Astrocyte of the hippocampus (primary cell): ENCODE results near the gene SLC6A5.

Experiments
- DNase-seq: peaks from one replicate; pipeline ENCODE4 v3.0.0; 2011; ENCODE audit warnings: low read depth, low spot score

The SLC6A5 gene

DNA sequence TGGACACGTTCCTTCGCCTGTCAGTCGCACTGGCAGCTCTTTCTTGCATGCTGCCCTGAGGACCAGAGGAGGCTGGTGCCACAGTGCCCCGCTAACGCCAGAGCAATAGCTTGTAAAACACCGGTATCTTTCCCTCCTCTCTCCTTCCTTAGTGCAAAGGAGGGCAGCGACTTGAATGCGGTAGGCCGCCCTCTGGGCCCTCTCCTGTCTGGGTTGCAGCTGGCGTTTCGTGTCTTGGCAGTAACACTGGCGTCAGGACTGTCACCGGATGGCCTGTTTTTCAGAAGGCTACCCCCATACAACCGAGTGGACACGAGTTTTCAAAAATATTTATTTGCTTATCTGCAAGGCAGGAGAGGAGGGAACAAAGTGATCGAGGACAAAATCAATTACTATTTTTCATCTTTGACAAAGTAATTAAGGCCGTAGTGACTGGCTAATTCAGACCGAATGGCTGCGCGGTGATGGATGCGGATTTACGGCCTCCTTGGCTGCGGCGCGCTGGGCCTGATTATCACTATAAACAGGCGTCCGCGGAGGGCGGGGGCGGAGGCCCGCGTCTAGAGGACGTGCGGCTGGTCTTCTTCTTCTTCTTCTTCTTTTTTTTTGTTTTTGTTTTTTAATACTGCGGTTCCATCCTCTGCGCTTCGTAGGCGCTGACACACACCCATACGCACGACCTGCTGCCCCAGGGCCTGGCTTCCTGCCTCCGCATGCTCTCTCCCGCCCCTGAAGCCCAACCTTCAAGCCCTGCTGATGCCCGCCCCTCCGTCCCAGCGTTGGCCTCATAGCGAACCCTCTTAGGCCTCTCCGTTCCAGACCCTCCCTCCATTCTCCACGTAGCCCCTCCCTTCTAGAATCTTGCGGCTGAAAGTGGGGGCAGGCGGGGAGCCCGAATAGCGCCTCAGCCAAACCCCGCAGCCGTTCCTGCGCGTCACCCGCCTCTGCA is 2.9 kb upstream of the SLC6A5 start:
- no peak for DNase-seq

DNA sequence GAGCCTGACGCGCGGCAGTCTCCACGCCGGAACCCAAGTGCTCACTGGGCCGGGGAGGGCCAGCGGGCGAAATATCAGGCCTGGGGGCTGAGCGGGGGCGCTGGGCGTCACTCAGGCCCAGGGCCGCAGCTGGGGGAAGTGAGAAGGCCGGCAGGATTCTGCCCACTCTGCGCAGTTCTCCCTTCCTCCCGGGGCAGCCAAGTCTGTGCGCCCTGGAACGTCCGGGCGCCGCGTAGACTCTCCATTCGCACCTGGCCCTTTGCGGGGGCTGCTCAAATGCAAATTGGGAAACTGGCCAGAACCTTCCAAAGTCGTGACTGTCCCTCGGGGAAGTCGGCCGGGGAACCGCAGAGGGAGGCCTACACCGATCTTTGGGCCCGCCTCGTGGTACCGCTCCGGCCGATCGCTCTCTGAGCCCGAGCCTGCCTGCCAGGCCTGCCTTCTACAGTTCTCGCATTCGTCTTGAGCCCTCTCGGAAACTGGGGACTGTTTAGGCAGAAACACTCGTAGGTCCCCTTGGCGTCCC is 2.2 kb upstream of the SLC6A5 start:
- DNase-seq, result no peak

DNA sequence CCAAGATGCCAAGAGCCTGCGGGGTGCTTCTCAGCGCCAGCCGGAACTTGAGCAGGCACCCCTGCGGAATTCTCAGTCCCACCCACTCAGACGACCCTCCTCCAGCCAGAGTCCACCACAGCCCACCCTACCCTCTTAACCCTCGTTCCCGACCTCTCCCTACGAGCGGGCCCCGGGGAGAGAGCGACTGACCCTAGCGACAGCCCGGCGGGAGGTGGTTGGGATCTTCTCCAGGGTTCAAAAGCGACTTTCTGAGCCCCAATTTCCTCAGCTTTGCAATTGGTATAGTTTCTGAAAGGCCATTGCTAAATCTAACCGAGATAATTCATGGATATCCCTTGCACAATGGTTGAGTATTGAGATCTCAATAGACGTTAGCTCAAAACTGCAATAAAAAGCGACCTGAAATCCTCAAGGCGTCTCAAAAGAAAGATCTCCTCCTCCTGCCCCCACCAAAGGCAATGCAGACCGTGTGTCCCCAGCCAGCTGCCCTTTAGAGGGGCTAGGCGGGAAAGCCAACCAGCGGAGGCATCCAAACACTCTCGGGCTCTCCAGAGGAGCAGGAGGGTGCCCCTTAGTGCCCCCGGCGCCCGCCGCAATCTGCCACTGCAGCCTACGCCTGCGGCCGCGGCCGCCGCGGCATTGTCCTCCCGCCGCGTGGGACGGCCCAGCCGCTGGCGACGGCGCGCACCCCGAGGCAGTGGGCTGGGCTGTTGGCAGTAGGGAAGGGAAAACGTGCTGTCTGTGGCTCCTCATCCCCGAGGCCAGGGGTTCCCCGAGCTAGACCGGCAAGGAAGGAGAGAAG is 1.5 kb upstream of the SLC6A5 start:
- DNase-seq, result no peak

DNA sequence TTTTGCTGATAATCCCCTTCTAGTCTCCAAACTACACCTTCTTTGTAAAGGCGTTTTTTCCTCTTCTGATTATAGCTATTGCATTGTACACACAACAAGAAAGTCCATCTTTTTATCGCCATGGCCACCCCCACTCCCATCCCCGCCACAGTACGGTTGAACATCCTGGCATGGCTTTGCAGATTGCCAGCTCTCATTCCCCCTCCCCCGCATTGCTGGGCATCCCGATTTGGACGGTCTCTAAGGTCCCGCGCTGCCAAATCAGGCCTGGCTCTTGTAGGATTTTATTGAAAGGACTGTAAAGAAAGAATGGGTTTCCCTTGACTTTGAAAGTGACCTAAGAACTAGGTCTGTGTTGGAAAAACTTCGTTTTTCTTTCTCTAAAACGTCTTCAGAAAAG is 916 bp upstream of the SLC6A5 start:
- DNase-seq, result no peak

DNA sequence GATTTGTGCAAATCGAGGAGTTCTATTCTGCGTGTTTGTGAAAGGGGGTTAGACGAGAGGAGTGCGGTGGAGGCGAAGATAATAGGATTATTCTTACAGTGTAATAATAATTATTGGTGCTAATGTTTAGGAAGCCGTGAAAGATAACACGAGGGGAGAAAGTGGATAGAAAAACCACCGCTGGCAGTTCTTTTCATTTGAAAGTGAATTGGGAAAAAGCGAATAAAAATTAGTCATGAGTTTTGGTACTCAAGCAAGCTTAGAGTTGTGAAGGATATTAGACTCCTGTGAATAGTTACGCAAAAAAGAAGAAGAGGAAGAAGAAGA is 575 bp downstream of the SLC6A5 start:
- DNase-seq, result no peak

DNA sequence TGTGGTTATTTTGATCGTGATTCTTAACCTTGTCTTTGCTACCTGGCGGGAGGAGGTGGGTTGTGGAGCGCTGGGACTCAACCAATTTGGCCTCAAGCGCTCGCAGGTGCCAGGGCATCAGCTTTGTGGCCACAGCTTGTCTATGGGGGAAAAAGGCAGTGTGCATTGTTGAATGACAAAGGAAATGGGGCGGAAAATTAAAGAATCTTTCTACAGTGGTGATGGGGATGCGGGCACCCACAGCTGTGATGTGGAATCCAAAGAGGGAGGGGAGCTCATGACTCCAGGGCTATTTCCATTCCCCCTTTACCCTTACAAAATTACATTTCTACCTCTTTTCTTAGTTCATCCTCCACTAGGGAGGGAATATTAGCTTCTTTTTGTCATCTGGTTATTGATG is 1.1 kb downstream of the SLC6A5 start:
- no peak for DNase-seq

DNA sequence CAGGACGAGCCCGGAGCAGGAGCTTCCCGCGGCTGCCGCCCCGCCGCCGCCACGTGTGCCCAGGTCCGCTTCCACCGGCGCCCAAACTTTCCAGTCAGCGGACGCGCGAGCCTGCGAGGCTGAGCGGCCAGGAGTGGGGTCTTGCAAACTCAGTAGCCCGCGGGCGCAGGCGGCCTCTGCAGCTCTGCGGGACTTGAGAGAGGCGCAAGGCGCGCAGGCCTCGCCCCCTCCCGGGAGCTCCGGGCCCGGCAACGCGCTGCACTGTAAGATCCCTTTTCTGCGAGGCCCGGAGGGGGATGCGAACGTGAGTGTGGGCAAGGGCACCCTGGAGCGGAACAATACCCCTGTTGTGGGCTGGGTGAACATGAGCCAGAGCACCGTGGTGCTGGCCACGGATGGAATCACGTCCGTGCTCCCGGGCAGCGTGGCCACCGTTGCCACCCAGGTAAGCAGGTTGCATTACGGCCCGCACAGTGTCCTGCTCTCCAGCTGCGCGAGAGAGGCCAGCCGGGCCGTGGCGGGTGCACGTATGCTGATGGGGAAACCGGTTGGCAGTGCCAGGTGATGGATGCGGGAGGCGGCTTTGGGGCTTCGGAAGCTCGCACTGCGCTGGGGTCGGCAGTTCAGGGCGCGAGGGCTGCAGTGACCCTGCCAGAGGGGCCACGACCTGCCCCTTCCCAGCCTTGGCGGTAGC is 2.0 kb downstream of the SLC6A5 start:
- DNase-seq, result no peak

DNA sequence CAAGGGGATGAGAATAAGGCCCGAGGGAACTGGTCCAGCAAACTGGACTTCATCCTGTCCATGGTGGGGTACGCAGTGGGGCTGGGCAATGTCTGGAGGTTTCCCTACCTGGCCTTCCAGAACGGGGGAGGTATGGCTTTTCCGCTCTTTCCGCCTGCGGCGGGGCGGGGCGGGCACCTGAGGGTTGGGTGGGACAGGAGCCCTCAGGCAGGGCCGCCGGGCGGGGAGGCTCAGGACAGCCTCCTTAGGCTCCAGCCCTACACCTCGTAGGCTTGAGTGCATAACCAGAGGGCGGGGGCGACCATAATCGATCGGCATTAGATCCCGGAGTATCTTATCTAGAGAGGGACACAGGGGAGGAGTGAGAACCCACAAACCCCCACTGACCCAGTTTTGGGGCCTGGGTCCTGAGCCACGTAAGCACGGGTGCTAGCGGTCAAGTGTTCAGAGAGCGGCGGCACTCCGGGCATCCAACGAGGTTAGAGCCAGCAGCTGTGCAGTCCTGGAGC is 4.9 kb downstream of the SLC6A5 start:
- DNase-seq, result no peak

DNA sequence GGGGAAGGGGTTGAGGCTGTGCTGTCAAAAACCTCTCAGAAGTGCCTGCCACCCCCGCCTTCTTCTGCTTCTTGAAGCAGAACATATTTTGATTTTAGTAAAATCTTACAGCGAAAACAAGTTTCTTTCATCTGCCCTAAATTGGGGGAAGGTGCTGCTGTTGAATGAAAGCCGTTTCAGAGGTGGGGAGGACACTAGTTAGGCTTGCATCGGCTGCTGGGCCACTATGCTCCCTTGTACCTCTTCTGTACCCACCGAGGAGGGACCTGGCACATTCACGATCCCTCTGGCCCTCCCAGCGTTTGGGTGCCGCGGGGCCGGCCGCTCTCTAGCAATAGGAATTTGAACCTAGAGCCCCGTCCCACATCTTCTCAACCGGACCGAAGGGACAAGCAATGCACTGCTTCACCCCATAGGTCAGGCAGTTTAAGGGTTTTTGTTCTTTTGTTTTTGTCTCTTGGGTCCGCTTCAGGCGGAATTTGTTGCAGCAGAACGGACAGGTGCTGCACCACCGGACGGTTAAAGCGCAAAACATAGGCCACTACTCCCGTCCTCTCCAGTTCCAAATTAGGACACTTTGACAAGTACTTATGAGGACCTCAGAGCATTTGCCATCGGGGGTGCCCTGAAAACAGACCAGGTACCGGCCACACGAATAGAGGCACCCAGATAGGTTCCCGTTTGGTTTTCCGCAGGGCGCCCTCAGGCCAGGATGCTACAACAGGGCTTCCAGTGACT is 5.6 kb downstream of the SLC6A5 start:
- no peak for DNase-seq

DNA sequence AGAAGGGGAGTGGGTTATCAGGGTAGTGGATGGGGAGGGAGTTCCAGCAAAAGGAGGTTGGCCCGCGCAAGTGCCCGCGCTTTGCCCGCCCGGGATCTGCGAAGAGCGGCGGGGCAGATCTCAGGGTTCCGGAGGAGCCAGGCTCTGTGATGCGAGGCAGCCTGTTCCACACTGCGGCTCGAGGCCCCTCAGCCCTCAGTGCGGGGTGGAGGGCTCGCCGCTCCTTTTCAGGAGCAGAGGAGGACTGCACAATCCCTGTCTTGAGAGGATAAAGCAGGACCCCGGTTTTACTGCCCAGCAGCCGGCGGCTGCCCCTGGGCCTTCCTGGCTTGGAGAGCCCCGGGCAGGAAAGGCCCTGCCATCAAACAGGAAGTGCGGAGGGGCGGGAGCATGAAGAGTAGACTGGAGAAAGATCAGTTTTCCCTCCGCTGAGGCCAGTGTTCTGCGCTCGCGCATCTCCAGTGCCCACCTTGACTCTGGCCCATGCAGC is 6.2 kb downstream of the SLC6A5 start:
- no peak for DNase-seq

DNA sequence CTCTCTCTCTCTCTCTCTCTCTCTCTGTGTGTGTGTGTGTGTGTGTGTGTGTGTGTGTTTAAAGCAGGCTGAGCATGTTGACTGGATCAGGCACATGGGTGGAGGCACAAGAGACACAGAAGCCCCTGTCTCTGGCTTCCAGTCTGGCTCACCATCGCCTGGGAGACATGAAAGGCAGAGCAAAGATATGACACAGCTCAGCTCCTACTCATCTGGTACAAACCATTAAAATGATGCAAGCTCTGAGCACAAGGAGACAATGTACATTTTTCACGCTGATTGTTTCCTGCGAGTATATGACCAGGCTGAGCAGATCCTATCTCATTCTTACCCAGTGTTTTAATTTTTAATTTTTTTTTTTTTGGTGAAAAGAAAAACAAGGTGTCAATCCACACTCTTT is 9.5 kb downstream of the SLC6A5 start:
- no peak for DNase-seq

DNA sequence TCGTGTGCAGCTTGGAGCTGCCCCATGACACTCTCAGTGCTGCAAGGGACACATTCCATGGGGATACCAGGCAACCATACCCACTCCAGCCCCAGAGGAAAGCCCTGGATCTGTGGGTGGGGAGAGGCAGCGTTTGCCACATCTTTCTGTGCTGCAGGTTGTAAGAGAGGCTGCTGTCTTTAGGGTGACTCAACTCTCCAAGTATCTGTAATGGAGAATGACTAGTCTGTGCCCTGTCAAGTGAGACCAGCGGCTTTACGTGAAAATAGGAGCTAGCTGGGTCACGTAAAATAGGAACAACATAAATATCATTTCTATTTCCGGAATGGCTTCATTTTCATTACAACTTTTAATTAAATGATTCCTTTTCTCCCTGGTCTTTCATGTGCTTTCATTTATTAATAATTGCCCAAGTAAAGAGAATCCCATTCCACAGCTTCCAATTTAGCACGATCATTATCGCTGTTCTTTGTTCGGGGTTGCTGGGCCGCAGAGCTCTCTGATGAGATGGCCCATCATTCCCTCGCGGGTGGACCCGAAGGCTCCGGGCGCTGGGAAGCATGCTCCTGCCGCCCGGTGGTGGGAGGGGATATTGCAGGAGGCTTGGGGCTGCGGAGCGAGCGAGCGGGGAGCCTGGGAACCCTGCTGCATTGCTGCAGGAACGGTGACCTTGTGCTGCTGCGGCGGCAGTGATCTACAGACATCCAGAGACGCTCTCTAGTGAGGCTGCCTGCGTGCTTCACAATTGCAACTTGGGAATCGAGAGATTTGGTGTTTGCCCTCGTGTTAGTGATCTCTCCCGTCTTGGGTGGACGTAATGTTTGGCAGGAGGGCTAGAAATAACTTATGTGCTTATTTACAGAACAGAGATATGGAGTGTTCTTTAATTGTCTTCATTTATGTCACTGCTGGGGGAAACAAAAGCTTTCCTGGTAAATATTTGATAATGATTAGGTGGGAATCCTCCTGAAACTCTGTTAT is 10.6 kb downstream of the SLC6A5 start:
- peak; percentile 83 for DNase-seq

DNA sequence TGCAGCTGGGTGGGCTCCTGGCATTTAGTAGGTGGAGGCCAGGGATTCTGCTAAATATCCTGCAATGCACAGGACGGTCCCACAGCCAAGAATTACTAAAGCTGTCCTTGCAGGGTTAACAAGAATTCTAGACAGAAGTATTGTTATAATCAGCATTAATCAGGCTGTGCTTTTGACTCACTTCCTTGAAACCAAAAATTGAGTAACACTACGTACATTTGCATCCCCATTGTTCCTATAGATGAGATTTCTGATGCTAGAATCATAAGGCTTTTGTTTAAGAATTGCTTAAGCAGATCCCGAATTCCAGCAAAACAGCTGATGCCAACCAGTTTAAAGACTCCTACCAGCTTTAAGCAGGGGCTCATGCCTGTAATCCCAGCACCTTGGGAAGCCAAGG is 11.4 kb downstream of the SLC6A5 start:
- DNase-seq, result no peak

DNA sequence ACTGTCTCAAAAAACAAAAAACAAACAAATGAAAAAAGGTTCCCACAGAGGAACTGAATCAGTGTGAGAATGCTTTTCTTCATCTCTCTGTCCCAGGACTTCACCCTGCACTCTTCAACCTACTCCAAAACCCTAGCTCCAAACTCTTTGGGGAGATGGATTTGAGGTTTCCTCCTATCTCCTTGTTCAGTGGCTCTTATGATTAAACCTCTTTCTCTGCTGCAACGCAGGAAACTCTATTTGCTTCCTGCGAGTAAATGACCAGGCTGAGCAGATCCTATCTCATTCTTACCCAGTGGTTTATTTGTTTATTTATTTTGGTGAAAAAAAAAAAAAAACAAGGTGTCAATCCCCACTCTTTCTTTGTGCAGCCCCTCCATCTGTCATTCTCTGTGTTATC is 12.0 kb downstream of the SLC6A5 start:
- DNase-seq, result no peak

DNA sequence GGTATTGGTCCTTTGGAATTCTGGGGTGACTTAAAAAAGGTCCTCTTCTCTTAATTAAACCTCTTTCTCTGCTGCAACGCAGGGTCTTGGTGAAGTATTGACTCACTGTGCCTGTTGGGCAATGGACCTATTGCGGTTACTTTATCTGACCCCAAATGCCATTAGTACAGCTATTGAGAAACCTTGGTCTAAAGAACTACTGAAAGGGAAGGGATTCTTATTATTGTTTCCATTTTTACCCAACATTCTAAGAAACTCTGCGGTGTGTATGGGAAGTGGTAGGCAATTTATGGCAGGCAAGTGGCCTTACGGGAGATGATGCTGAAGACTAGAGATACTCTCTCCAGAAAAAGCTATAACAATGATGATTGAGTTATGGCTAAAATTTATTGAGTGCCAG is 12.5 kb downstream of the SLC6A5 start:
- no peak for DNase-seq

DNA sequence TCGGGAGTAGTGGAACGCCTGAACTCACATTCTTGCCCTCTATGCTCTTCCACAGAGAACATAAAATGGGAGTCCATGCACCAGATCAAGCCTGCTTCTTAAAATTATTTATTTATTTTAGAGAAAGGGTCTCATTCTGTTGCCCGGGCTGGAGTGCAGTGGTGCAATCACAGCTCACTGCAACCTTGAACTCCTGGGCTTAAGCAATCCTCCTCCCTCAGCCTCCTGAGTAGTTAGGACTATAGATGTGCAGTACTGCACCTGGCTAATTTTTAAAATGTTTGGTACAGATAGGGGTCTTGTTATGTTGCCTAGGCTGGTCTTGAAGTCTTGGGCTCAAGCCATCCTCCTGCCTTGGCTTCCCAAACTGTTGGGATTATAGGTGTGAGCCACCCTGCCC is 13.0 kb downstream of the SLC6A5 start:
- DNase-seq, result no peak

DNA sequence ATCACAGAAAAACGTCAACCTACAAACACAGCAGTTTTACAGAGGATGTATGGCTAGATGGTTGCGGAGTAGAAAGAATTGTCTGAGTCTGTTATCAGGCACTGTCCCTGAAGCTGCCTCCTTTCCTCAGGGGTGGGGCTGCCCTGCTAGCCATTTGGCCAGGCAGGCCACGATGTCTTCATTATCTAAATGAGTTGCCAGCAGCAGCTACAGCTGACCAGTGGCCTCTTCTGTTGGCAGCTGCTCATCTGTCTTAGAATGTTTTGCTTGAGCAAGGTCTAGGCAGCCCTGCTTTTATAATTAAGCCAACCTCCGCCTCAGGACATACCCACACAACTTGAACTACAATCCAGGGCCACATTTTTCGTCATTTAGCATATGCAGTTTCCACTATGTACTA is 17.5 kb downstream of the SLC6A5 start:
- no peak for DNase-seq

DNA sequence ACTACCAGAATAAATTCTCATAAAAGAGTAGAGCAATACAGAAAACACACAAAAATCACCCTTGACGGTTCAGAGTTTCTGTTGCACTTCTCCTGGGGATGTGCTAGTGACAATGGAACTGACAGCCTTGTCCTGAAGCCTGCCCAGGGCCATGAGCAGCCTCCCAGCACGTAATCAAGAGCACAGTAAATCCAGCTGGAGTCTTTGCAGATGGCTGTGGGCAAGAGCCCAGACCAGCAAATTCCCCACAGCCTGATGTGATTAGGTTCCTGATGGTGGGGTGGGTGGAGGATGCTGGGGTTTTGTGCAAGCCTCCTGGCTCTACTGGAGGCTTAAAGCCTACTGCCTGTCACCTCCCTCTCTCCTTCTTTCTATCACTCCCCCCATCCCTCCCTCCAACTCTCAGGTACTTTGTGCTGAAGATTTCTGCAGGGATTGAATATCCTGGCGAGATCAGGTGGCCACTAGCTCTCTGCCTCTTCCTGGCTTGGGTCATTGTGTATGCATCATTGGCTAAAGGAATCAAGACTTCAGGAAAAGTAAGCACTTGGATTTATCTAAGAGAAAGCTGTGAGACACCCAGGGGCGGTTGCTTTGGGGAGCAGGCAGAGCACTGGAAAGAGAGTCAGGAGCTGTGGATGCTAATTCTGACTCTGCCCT is 18.1 kb downstream of the SLC6A5 start:
- no peak for DNase-seq

DNA sequence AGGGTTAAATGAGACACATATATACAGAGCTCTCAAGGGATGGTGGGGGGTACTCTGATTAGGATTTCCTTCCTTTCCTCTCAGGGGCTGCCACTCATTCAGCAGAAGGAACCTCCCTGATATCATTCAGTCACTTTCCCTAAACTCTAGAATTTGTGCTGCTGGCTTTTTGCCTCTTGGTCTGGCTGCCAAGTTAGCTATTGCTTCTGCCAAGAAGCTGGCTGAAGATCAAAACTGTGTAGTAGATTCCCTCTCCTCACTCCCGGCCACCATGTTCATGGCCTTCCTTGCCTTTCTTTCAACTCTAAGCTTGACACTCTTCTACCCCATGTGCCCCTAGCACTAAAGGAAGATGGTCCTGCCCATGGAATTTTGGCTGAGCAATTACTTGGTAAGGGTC is 18.7 kb downstream of the SLC6A5 start:
- DNase-seq, result peak; percentile 28
